ENCODE results near the gene TIMM17A.
"Not testable (repeated sequence)": the region's sequence is repeated elsewhere in the genome, so short reads cannot be mapped to it uniquely, and the experiment has no call there.

The TIMM17A gene

DNA sequence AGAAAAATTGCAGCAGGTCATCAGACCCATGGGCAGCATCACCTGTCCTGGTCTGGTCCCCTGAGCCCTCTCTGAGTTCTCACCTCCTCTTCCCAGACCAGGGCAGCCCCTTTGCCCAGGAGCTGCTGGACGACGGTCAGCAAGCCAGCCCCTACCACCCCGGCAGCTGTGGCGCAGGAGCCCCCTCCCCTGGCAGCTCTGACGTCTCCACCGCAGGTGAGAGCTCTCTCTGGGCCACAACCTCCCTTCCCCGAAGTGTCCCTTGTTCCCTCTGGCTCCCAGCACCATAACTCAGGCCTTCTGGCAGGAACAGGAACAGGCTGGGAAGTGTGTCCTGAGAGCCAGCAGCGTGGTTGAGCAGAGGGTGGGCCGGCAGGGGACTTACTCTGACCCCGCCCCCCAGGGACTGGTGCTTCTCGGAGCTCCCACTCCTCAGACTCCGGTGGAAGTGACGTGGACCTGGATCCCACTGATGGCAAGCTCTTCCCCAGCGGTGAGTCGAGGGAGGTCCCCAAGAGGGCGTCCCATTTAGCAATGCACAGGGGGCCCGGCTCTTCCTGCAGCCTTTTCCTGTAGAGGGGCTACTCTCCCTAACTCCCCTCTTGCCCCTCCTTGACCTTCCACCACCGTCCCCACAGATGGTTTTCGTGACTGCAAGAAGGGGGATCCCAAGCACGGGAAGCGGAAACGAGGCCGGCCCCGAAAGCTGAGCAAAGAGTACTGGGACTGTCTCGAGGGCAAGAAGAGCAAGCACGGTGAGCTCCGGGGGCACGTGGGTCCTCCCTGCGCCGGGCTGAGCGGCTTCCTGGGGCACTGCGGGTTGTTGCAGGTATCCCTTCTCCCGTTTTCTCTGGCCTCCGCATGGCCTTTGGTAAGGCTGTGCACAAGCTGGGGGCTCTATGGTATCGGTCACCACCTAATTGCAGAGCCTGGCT is 57.5 kb downstream of the TIMM17A start:
- Mint-ChIP-seq H3K9me3 (no peaks in the 10 kb centered on the region), H3K4me1 (no peaks in the 10 kb centered on the region), H3K27me3 (peaks cover 2% of the 10 kb centered on the region), H3K4me3 (no peak overlapping the region), H3K36me3 (ENCODE audit: low read depth) (no peaks in the 10 kb centered on the region), H3K27ac (no peak overlapping the region)
- DNase-seq (no peak), ATAC-seq (no peak)

DNA sequence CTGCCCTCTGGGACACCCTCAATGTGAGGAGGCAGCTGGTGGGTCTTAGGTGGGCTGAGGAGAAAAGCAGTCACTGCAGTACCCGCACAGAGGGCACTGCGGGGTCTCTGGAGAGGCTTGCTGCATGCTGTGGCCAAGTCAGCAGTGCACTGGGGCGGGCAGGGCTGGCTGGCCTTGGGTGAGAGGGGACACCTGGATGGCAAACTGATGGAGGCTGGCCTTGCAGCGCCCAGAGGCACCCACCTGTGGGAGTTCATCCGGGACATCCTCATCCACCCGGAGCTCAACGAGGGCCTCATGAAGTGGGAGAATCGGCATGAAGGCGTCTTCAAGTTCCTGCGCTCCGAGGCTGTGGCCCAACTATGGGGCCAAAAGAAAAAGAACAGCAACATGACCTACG is 58.3 kb downstream of the TIMM17A start:
- Mint-ChIP-seq H3K36me3 (ENCODE audit: low read depth) (no peaks in the 10 kb centered on the region), H3K4me3 (no peak overlapping the region), H3K27me3 (peaks cover 2% of the 10 kb centered on the region), H3K4me1 (no peaks in the 10 kb centered on the region), H3K9me3 (no peaks in the 10 kb centered on the region), H3K27ac (no peak overlapping the region)
- ATAC-seq (no peak), DNase-seq (no peak)

DNA sequence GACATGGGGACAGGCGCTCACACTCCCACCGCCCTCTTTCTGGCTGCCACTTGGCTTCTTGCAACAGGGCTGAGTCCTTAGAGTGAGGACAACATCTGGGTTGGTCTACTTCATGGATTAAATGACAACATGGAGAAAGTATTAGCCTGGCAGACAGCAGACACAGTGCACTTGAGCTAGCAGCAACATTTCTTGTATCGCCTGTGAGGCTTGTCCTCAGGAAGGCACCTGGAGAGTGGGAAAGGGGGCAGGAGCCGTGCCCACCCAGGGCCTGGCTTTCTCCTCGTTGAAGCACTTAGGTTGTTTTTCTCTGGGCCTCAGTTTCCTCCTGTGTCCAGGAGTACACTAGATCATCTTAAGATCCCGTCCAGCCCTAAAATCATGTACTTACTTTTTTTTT is 58.8 kb downstream of the TIMM17A start:
- no peaks in the 10 kb centered on the region for H3K36me3 Mint-ChIP-seq (ENCODE audit: low read depth)
- ATAC-seq (no peak), DNase-seq (no peak)
- no peak overlapping the region for H3K4me3 Mint-ChIP-seq
- H3K9me3 Mint-ChIP-seq: no peaks in the 10 kb centered on the region
- H3K27ac Mint-ChIP-seq: no peak overlapping the region
- H3K27me3 Mint-ChIP-seq: peaks cover 5% of the 10 kb centered on the region
- H3K4me1 Mint-ChIP-seq: no peaks in the 10 kb centered on the region

- Mint-ChIP-seq H3K4me1 (no peaks in the 10 kb centered on the region), H3K27ac (no peak overlapping the region), H3K36me3 (ENCODE audit: low read depth) (no peaks in the 10 kb centered on the region), H3K27me3 (peaks cover 5% of the 10 kb centered on the region), H3K9me3 (no peaks in the 10 kb centered on the region), H3K4me3 (no peak overlapping the region)
- DNase-seq (no peak), ATAC-seq (no peak)
Observed at GRCh38 chr1:202014915-202015661, 59.8 kb downstream of the TIMM17A start.

DNA sequence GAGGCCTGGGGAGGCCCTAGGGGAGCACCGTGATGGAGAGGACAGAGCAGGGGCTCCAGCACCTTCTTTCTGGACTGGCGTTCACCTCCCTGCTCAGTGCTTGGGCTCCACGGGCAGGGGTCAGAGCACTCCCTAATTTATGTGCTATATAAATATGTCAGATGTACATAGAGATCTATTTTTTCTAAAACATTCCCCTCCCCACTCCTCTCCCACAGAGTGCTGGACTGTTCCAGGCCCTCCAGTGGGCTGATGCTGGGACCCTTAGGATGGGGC is 60.3 kb downstream of the TIMM17A start:
- Mint-ChIP-seq H3K36me3 (ENCODE audit: low read depth) (no peaks in the 10 kb centered on the region), H3K27me3 (peaks cover 5% of the 10 kb centered on the region), H3K27ac (no peak overlapping the region), H3K4me1 (no peaks in the 10 kb centered on the region), H3K9me3 (no peaks in the 10 kb centered on the region), H3K4me3 (no peak overlapping the region)
- DNase-seq (no peak), ATAC-seq (no peak)

DNA sequence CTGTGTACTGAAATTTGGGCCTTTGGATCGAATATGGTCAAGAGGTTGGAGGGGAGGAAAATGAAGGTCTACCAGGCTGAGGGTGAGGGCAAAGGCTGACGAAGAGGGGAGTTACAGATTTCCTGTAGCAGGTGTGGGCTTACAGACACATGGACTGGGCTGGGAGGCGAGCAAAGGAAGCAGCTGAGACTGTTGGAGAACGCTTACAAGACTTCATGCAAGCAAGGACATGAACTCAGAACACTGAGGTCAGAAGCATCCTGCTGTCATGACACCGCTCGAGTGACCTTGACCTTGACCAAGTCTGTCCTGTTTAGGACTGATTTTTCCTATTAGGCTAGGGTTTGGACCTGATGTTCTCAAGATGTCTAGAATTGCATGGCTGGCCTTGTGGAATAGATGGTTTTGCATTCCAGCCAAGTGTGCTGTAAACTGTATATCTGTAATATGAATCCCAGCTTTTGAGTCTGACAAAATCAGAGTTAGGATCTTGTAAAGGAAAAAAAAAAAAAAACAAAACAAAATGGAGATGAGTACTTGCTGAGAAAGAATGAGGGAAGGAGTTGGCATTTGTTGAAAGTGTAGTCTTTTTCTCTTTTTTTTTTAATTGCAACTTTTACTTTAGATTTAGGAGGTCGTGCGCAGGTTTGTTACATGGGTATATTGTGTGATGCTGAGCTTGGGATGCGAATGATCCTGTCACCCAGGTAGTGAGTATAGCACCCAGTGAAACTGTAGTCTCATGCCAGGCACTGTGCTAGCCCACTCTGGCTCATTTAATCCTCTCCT is 60.9 kb downstream of the TIMM17A start:
- no peak overlapping the region for H3K27ac Mint-ChIP-seq
- peaks cover 5% of the 10 kb centered on the region for H3K27me3 Mint-ChIP-seq
- no peaks in the 10 kb centered on the region for H3K4me1 Mint-ChIP-seq
- no peak for DNase-seq
- no peak for ATAC-seq
- no peaks in the 10 kb centered on the region for H3K36me3 Mint-ChIP-seq (ENCODE audit: low read depth)
- H3K4me3 Mint-ChIP-seq: no peak overlapping the region
- no peaks in the 10 kb centered on the region for H3K9me3 Mint-ChIP-seq

- Mint-ChIP-seq H3K9me3 (no peaks in the 10 kb centered on the region), H3K4me1 (no peaks in the 10 kb centered on the region), H3K27ac (no peak overlapping the region), H3K4me3 (no peak overlapping the region), H3K27me3 (peaks cover 5% of the 10 kb centered on the region), H3K36me3 (ENCODE audit: low read depth) (no peaks in the 10 kb centered on the region)
- ATAC-seq: no peak
- no peak for DNase-seq
Observed at GRCh38 chr1:202016811-202017748, 61.8 kb downstream of the TIMM17A start.

- Mint-ChIP-seq H3K9me3 (no peaks in the 10 kb centered on the region), H3K36me3 (ENCODE audit: low read depth) (no peaks in the 10 kb centered on the region), H3K4me1 (no peaks in the 10 kb centered on the region), H3K4me3 (no peak overlapping the region), H3K27ac (no peak overlapping the region), H3K27me3 (peaks cover 6% of the 10 kb centered on the region)
- ATAC-seq: no peak
- no peak for DNase-seq
Observed at GRCh38 chr1:202017749-202018467, 62.6 kb downstream of the TIMM17A start.

- Mint-ChIP-seq H3K4me3 (no peak overlapping the region), H3K27ac (no peak overlapping the region), H3K27me3 (peaks cover 6% of the 10 kb centered on the region), H3K4me1 (no peaks in the 10 kb centered on the region), H3K36me3 (ENCODE audit: low read depth) (no peaks in the 10 kb centered on the region), H3K9me3 (no peaks in the 10 kb centered on the region)
- no peak for ATAC-seq
- DNase-seq: no peak
Observed at GRCh38 chr1:202018468-202019234, 63.3 kb downstream of the TIMM17A start.

DNA sequence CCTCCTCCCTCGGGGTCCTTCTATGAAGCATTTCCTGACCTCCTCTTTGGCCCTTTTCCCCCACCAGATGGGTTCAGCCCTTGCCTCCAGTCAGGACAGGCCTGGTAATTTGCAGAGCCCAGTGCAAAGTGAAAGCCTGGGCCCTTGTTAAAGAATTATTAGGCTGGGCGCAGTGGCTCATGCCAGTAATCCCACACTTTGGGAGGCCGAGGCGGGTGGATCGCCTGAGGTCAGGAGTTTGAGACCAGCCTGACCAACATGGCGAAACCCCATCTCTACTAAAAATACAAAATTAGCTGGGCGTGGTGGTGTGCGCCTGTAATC is 63.9 kb downstream of the TIMM17A start:
- H3K36me3 Mint-ChIP-seq (ENCODE audit: low read depth); H3K9me3 Mint-ChIP-seq; H3K4me1 Mint-ChIP-seq; ATAC-seq; H3K27ac Mint-ChIP-seq; DNase-seq; H3K27me3 Mint-ChIP-seq; H3K4me3 Mint-ChIP-seq: not testable (repeated sequence)
